HepG2 (cell line): ENCODE data around the gene MAGI1. TPM values are rescaled to one million over a fixed set of nuclear protein-coding genes. Genes with fewer than 3 reads are reported as not detected.

Experiments used
- ARID2 ChIP-seq: sonication (generic); formaldehyde crosslinking; IDR thresholded peaks from 2 replicates; pipeline ENCODE4 v1.8.1; 2022; ENCODE audit warnings: mild to moderate bottlenecking, missing genetic modification reagents, borderline replicate concordance
- CBX1 ChIP-seq: IDR thresholded peaks from one replicate; pipeline ENCODE4 v1.6.1; 2016; ENCODE audit warnings: antibody characterized with exemption, low read depth
- CTCF ChIP-seq: sonication (generic); formaldehyde crosslinking; IDR thresholded peaks from 2 replicates; pipeline ENCODE4 v1.5.0; 2020; ENCODE audit warnings: mild to moderate bottlenecking, missing genetic modification reagents, moderate library complexity
- FOXP4 ChIP-seq: sonication (generic); formaldehyde crosslinking; IDR thresholded peaks from 2 replicates; pipeline ENCODE4 v1.4.0; 2020; ENCODE audit warnings: missing genetic modification reagents
- HHEX ChIP-seq: IDR thresholded peaks from 2 replicates; pipeline ENCODE4 v1.6.1; 2016; ENCODE audit warnings: control low read depth
- HIC2 ChIP-seq: sonication (generic); formaldehyde crosslinking; IDR thresholded peaks from 2 replicates; pipeline ENCODE4 v1.9.0; 2022; ENCODE audit warnings: low read depth, missing genetic modification reagents
- KDM1A ChIP-seq: IDR thresholded peaks from 2 replicates; pipeline ENCODE4 v1.6.1; 2016; ENCODE audit warnings: missing compliant biosample characterization
- KLF13 ChIP-seq: sonication (generic); formaldehyde crosslinking; IDR thresholded peaks from 2 replicates; pipeline ENCODE4 v1.4.0; 2020; ENCODE audit warnings: mild to moderate bottlenecking, missing genetic modification reagents
- NCOA2 ChIP-seq: sonication (generic); formaldehyde crosslinking; IDR thresholded peaks from 2 replicates; pipeline ENCODE4 v1.8.0; 2022; ENCODE audit warnings: inconsistent platforms
- NFE2L1 ChIP-seq: sonication (generic); formaldehyde crosslinking; IDR thresholded peaks from 2 replicates; pipeline ENCODE4 v1.4.0; 2020; ENCODE audit warnings: missing genetic modification reagents, mild to moderate bottlenecking, borderline replicate concordance
- NFYB ChIP-seq: sonication (generic); formaldehyde crosslinking; IDR thresholded peaks from 2 replicates; pipeline ENCODE4 v1.4.0; 2020; ENCODE audit warnings: missing genetic modification reagents
- SMC3 ChIP-seq: IDR thresholded peaks from 2 replicates; pipeline ENCODE4 v1.6.1; 2011; ENCODE audit warnings: low read length, improper control_type of control experiment
- SSRP1 ChIP-seq: IDR thresholded peaks from 2 replicates; pipeline ENCODE4 v1.6.1; 2016; ENCODE audit warnings: control low read depth
- STAG1 ChIP-seq: sonication (generic); formaldehyde crosslinking; IDR thresholded peaks from 2 replicates; pipeline ENCODE4 v1.4.0; 2020; ENCODE audit warnings: missing genetic modification reagents
- TEAD3 ChIP-seq: optimal IDR thresholded peaks from 2 replicates; pipeline ENCODE3; 2016; ENCODE audit warnings: borderline replicate concordance
- TGIF2 ChIP-seq: IDR thresholded peaks from 2 replicates; pipeline ENCODE4 v1.6.1; 2016; ENCODE audit warnings: control low read depth, missing compliant biosample characterization
- YEATS4 ChIP-seq: sonication (generic); formaldehyde crosslinking; IDR thresholded peaks from 2 replicates; pipeline ENCODE4 v1.4.0; 2020; ENCODE audit warnings: missing genetic modification reagents, borderline replicate concordance
- ZFP41 ChIP-seq: sonication (generic); formaldehyde crosslinking; IDR thresholded peaks from 2 replicates; pipeline ENCODE4 v1.4.0; 2020; ENCODE audit warnings: mild to moderate bottlenecking, missing genetic modification reagents, borderline replicate concordance
- ZNF24 ChIP-seq: fragments of 450-650 bp; IDR thresholded peaks from 2 replicates; pipeline ENCODE4 v1.6.1; 2017; ENCODE audit warnings: antibody characterized with exemption, mild to moderate bottlenecking
- ZNF260 ChIP-seq: sonication (generic); formaldehyde crosslinking; IDR thresholded peaks from 2 replicates; pipeline ENCODE4 v1.4.0; 2020; ENCODE audit warnings: missing genetic modification reagents, low read depth, mild to moderate bottlenecking, borderline replicate concordance
- ZNF350 ChIP-seq: sonication (generic); formaldehyde crosslinking; IDR thresholded peaks from 2 replicates; pipeline ENCODE4 v1.4.0; 2020; ENCODE audit warnings: mild to moderate bottlenecking, low read depth, missing genetic modification reagents, borderline replicate concordance
- ZNF460 ChIP-seq: sonication (generic); formaldehyde crosslinking; IDR thresholded peaks from 2 replicates; pipeline ENCODE4 v1.5.1; 2020; ENCODE audit warnings: missing genetic modification reagents, mild to moderate bottlenecking, borderline replicate concordance
- ZNF644 ChIP-seq: IDR thresholded peaks from 2 replicates; pipeline ENCODE4 v1.6.1; 2016; ENCODE audit warnings: low read depth
- ZSCAN21 ChIP-seq: sonication (generic); formaldehyde crosslinking; IDR thresholded peaks from 2 replicates; pipeline ENCODE4 v1.8.0; 2022; ENCODE audit warnings: mild to moderate bottlenecking, missing genetic modification reagents, moderate library complexity, borderline replicate concordance
- ZSCAN9 ChIP-seq: IDR thresholded peaks from 2 replicates; pipeline ENCODE4 v1.6.1; 2016; ENCODE audit warnings: borderline replicate concordance
- polyA plus RNA-seq, 8 experiments: library from polyadenylated mRNA; depleted of rRNA in 3 of 8; stranded (reverse) in 7 of 8; unstranded in 1 of 8; fragments of >200 nt; fragmentation: Illumina TruSeq in 4 of 8; extraction: Trizol in 4 of 8; gene quantifications; 2 replicates each; pipeline versions ENCODE4 v1.2.1 to v1.2.3, GENCODE V29; 2011 to 2016; ENCODE audit warnings: low read depth in 4 of 8, missing spikeins in 1 of 8, mixed read lengths in 1 of 8; ENCODE audit not compliant: insufficient read depth in 1 of 8
- total RNA-seq, 5 experiments: library from RNA; depleted of rRNA; stranded (reverse); fragments of >200 nt; fragmentation: Illumina TruSeq; extraction: Trizol; gene quantifications; 2 replicates each; pipeline ENCODE4 v1.2.3, GENCODE V29; 2016; ENCODE audit warnings: low read depth in 1 of 5
- TF ChIP-seq, protein P1 (sequence below): sonication (generic); formaldehyde crosslinking; IDR thresholded peaks from 2 replicates; pipeline ENCODE4 v1.4.0; 2020; ENCODE audit warnings: mild to moderate bottlenecking, low read depth, missing genetic modification reagents

The MAGI1 gene
- total and polyA plus RNA-seq, 2 of the 13 experiments (the other 11 are each of a cell fraction or from before 2014, with no cell fraction given), result 22.2 to 26.0 TPM

GRCh38 chr3:65955792-65956477 is 82.8 kb downstream of the MAGI1 start (continued):
- TF ChIP-seq FOXP4 (peak; percentile 84), ZNF460 (CRISPR knock-in tag) (no peak), ZNF260 (CRISPR knock-in tag) (no peak), KDM1A (no peak), KLF13 (CRISPR knock-in tag) (no peak), SMC3 (no peak), HIC2 (CRISPR knock-in tag) (peak; percentile 45; the same call in 1 of the 2 replicates), ZNF24 (peak; percentile 88), STAG1 (peak; percentile 14), NFYB (CRISPR knock-in tag) (no peak), CTCF (CRISPR knock-in tag) (peak; percentile 48), ZSCAN21 (CRISPR knock-in tag) (0 out of 2 replicates have a peak, but pooled peaks have one; percentile 33), ZSCAN9 (CRISPR knock-in tag) (peak; percentile 75; the same call in 1 of the 2 replicates), HHEX (CRISPR knock-in tag) (no peak), CBX1 (no peak), TGIF2 (CRISPR knock-in tag) (0 out of 2 replicates have a peak, but pooled peaks have one; percentile 48), NFE2L1 (CRISPR knock-in tag) (no peak), YEATS4 (CRISPR knock-in tag) (no peak), ARID2 (0 out of 2 replicates have a peak, but pooled peaks have one; percentile 32), ZFP41 (CRISPR knock-in tag) (no peak), NCOA2 (CRISPR knock-in tag) (peak; percentile 77), ZNF644 (peak; percentile 72; the same call in 1 of the 2 replicates), ZNF350 (CRISPR knock-in tag) (no peak), TEAD3 (peak; percentile 91), SSRP1 (CRISPR knock-in tag) (0 out of 2 replicates have a peak, but pooled peaks have one; percentile 34)
- TF ChIP-seq, protein P1, sequence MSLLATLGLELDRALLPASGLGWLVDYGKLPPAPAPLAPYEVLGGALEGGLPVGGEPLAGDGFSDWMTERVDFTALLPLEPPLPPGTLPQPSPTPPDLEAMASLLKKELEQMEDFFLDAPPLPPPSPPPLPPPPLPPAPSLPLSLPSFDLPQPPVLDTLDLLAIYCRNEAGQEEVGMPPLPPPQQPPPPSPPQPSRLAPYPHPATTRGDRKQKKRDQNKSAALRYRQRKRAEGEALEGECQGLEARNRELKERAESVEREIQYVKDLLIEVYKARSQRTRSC (CRISPR knock-in tag), result no peak
